ENCODE data around the gene RBM33.

GRCh38 chr7:155677688-155678087 lies 33.2 kb downstream of the RBM33 start:
- TF ChIP-seq POLR2A (IDR thresholded peaks at IDR 0.05; ENCODE audit: low read length) (no peak), GATA1 (IDR thresholded peaks at IDR 0.05; ENCODE audit: low read depth, low read length) (no peak)
